Lung (tissue), 12 donors: Measurements from ENCODE around the gene TUBD1. TPM values are rescaled to one million over a fixed set of nuclear protein-coding genes. Genes with fewer than 3 reads are reported as not detected.
A peak's percentile ranks its signal among the peaks of the same experiment; 100 is the strongest.
"Not testable (repeated sequence)": the region's sequence is repeated elsewhere in the genome, so short reads cannot be mapped to it uniquely, and the experiment has no call there.

Experiments used
- ATAC-seq: fragments of 200-7000 bp; cut with Tn5 transposase; one replicate; pipeline ENCODE4 v1.9.1; 2020; ENCODE audit warnings: moderate number of reproducible peaks; ENCODE audit not compliant: insufficient read depth, low FRiP score
- DNase-seq, 3 donors: peaks; one replicate each; pipeline ENCODE4 v3.0.0-alpha.2; 2013 to 2017
- H3K27ac ChIP-seq, 2 donors: one replicate each; pipeline ENCODE4 v1.5.1; 2013; ENCODE audit warnings: mild to moderate bottlenecking in 2 of 2, moderate library complexity in 2 of 2, control low read depth in 1 of 2, inconsistent platforms in 1 of 2, low read depth in 1 of 2, low read length in 1 of 2
- H3K27me3 ChIP-seq, 3 donors: one replicate each; pipeline ENCODE4 v1.5.1; 2013; ENCODE audit warnings: low read length in 2 of 3; ENCODE audit not compliant: control insufficient read depth in 3 of 3, insufficient read depth in 3 of 3
- H3K36me3 ChIP-seq, 4 donors: one replicate each; pipeline ENCODE4 v1.5.1; 2013; ENCODE audit warnings: low read length in 4 of 4, mild to moderate bottlenecking in 1 of 4, moderate library complexity in 1 of 4; ENCODE audit not compliant: control insufficient read depth in 4 of 4, insufficient read depth in 4 of 4
- H3K4me1 ChIP-seq, 5 donors: one replicate each; pipeline ENCODE4 v1.5.1; 2013; ENCODE audit warnings: low read length in 5 of 5, mild to moderate bottlenecking in 2 of 5, moderate library complexity in 1 of 5; ENCODE audit not compliant: control insufficient read depth in 5 of 5, insufficient read depth in 5 of 5
- H3K4me3 ChIP-seq: one replicate; pipeline ENCODE4 v1.5.1; 2013; ENCODE audit warnings: mild to moderate bottlenecking, control low read depth, moderate library complexity
- H3K9ac ChIP-seq, 2 donors: one replicate each; pipeline ENCODE4 v1.5.1; 2013; ENCODE audit warnings: low read length in 2 of 2, control low read depth in 1 of 2; ENCODE audit not compliant: insufficient read depth in 1 of 2
- H3K9me3 ChIP-seq, 4 donors: one replicate each; pipeline ENCODE4 v1.5.1; 2013; ENCODE audit warnings: low read length in 3 of 4, mild to moderate bottlenecking in 1 of 4, moderate library complexity in 1 of 4; ENCODE audit not compliant: control insufficient read depth in 4 of 4, insufficient read depth in 3 of 4
- WGBS, 2 donors: extraction: QIAGEN DNeasy Blood & Tissue Kit; methylation state at CpG; one replicate each; pipeline ENCODE4 v1.1.7; 2013; 5-methylcytosine and 5-hydroxymethylcytosine counted together
- polyA plus RNA-seq, 2 donors: library from polyadenylated mRNA; stranded (reverse); fragments of 200-250 nt; gene quantifications; one replicate each; pipeline ENCODE4 v1.2.1, GENCODE V29; 2013
- total RNA-seq, 2 donors: library from RNA; depleted of rRNA in 1 of 2; stranded (reverse); fragments of >200 nt in 1 of 2; gene quantifications; one replicate each; pipeline ENCODE4 v1.2.1, GENCODE V29; 2014 to 2021
- TF ChIP-seq, protein P1 (sequence below): IDR thresholded peaks from 2 replicates; pipeline ENCODE4 v1.5.1; 2012; ENCODE audit warnings: mild to moderate bottlenecking; ENCODE audit errors: control extremely low read depth, extremely low read depth
- donor health status: control.
- donor health status: control.
- donor health status: Bipolar disorder and iron deficiency.
- donor health status: healthy.
- donor health status: DM: yes; HTN: yes; CAD: no.

Gene TUBD1
- total and polyA plus RNA-seq, 4 donors, result 4.8 to 15.3 (median 5.4) TPM

DNA sequence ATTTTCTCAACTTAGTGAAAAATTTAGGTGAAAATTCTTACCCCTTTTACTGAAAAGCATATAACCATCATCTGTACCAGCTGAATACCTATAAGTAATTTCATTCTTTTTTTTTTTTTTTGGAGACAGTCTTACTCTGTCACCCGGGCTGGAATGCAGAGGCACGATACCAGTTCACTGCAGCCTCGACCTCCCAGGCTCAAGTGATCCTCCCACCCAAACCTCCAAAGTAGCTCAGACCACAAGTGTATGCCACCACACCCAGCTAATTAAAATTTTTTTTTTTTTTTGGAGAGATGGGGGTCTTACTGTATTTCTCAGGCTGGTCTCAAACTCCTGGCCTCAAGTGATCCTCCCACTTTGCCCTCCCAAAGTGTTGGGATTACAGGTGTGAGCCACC is 33.8 kb downstream of the TUBD1 start:
- DNase-seq (no peak), ATAC-seq (no peak)
- H3K27ac ChIP-seq, result no peak overlapping the region

DNA sequence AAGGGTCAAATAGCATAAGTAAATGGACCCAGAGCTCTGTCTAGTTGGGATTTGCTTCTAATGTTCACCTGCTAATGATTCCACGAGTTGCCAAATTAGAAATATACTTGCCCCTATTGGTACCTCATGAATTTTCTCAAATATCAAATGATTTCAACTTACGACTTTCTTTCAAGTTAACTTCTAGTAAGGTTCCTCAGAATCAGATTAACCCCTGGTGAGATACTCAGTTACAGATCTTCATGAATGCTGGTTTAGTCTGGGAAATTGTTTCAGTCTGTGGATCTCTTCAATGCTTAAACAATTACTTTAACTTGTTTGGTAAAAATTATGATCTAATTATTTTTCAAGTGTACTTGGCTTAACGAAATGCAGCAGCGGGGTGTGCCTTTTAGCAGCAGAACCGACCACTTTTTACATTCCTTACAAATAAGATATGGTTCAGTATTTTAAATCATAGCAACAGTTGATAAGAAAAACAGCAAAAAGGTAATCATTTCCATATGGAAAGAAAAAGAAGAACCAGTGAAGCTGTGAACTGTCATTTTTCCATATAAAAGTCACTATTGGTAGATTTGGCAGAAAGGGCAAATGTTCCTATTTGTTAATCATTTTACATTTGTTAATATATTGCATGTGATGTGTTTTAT is 34.5 kb downstream of the TUBD1 start:
- TF ChIP-seq, protein P1, sequence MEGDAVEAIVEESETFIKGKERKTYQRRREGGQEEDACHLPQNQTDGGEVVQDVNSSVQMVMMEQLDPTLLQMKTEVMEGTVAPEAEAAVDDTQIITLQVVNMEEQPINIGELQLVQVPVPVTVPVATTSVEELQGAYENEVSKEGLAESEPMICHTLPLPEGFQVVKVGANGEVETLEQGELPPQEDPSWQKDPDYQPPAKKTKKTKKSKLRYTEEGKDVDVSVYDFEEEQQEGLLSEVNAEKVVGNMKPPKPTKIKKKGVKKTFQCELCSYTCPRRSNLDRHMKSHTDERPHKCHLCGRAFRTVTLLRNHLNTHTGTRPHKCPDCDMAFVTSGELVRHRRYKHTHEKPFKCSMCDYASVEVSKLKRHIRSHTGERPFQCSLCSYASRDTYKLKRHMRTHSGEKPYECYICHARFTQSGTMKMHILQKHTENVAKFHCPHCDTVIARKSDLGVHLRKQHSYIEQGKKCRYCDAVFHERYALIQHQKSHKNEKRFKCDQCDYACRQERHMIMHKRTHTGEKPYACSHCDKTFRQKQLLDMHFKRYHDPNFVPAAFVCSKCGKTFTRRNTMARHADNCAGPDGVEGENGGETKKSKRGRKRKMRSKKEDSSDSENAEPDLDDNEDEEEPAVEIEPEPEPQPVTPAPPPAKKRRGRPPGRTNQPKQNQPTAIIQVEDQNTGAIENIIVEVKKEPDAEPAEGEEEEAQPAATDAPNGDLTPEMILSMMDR, result no peak
- Histone ChIP-seq H3K27me3 (no peaks in the 10 kb centered on the region), H3K9ac (no peak overlapping the region), H3K4me3 (no peak overlapping the region), H3K4me1 (peaks cover 0 to 5% (median 0%) of the 10 kb centered on the region in 5 donors), H3K36me3 (peaks cover 0 to 9% (median 6%) of the 10 kb centered on the region in 4 donors), H3K9me3 (no peaks in the 10 kb centered on the region), H3K27ac (no peak overlapping the region)
- ATAC-seq, result no peak
- DNase-seq, result no peak
- WGBS, 2 donors, result 68 to 90% methylated on average over 5 of the region's 5 CpGs

More for the DNA sequence above, 33.8 kb downstream of the TUBD1 start:
- Histone ChIP-seq H3K4me1 (peaks cover 0 to 5% (median 0%) of the 10 kb centered on the region in 5 donors), H3K27me3 (no peaks in the 10 kb centered on the region), H3K4me3 (no peak overlapping the region), H3K9ac (no peak overlapping the region), H3K36me3 (peaks cover 2 to 9% (median 6%) of the 10 kb centered on the region in 4 donors), H3K9me3 (no peaks in the 10 kb centered on the region)
- WGBS, 2 donors, result 75 to 82% methylated on average over 3 of the region's 3 CpGs
- TF ChIP-seq, protein P1, result no peak

- WGBS, 2 donors, result 75 to 91% methylated on average over 3 of the region's 3 CpGs
- peaks cover 0 to 6% (median 5%) of the 10 kb centered on the region in 5 donors for H3K4me1 ChIP-seq
- no peaks in the 10 kb centered on the region for H3K9me3 ChIP-seq
- H3K27me3 ChIP-seq, result no peaks in the 10 kb centered on the region
- H3K36me3 ChIP-seq, result peaks cover 0 to 6% (median 2%) of the 10 kb centered on the region in 4 donors
- ATAC-seq (no peak), DNase-seq (peak in 2 of 3 donors; percentile 44 to 70)
- no peak overlapping the region for H3K9ac ChIP-seq
- TF ChIP-seq, protein P1, result no peak
- no peak overlapping the region for H3K27ac ChIP-seq
- H3K4me3 ChIP-seq, result no peak overlapping the region
Observed at GRCh38 chr17:59856859-59857794, 35.6 kb downstream of the TUBD1 start.

- not testable (repeated sequence) for H3K9me3 ChIP-seq, H3K27me3 ChIP-seq, ATAC-seq, DNase-seq, H3K9ac ChIP-seq, H3K36me3 ChIP-seq, H3K4me3 ChIP-seq
- peak overlapping the region in 1 of 2 donors; percentile 14 for H3K27ac ChIP-seq
- peaks cover 4 to 12% (median 12%) of the 10 kb centered on the region in 5 donors for H3K4me1 ChIP-seq
- WGBS, 2 donors, result 95 to 96% methylated on average over 10 of the region's 10 CpGs
Observed at GRCh38 chr17:59853919-59854729, 38.6 kb downstream of the TUBD1 start.
